ENCODE measurements around the gene PSMA7. TPM values are rescaled to one million over a fixed set of nuclear protein-coding genes. Genes with fewer than 3 reads are reported as not detected.

Gene PSMA7
- total and polyA plus RNA-seq, 2 of the 8 experiments (the other 6 are each of a cell fraction or from before 2014, with no cell fraction given) = 361 to 648 TPM

DNA sequence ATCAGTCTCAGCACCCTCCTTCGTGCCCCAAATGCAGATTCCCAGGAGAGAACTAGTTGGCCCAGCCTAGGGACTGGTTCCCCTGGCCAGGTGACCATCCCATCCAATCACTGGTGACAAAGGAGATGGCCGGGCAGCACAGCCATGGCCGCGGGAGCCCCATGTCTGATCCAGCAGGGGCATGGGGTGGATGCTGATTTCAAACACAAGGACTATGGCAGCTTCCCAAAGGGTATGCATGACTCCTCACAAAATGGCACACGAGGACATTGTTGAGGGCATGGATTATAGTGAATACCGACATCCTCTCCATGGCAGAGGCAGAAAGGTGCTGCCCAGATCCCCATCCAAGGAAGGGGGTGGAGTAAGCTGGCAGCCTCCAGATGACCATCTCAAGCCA is 30.8 kb downstream of the PSMA7 start (continued):
- TF ChIP-seq RFX5 (IDR thresholded peaks at IDR 0.05; ENCODE audit: borderline replicate concordance, low read depth, low read length) = no peak
- no peak for TF ChIP-seq CHD1 (IDR thresholded peaks at IDR 0.05; ENCODE audit: low read depth, low read length)
- no peak for TF ChIP-seq SIX5 (IDR thresholded peaks at IDR 0.05; ENCODE audit: low read depth, low read length)
- TF ChIP-seq, protein P1, sequence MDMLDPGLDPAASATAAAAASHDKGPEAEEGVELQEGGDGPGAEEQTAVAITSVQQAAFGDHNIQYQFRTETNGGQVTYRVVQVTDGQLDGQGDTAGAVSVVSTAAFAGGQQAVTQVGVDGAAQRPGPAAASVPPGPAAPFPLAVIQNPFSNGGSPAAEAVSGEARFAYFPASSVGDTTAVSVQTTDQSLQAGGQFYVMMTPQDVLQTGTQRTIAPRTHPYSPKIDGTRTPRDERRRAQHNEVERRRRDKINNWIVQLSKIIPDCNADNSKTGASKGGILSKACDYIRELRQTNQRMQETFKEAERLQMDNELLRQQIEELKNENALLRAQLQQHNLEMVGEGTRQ (IDR thresholded peaks at IDR 0.05; ENCODE audit: low read length) = no peak
- no peak for TF ChIP-seq SIN3A (conservative IDR thresholded peaks at IDR 0.05 in 1 of 2, IDR thresholded peaks at IDR 0.05 in 1 of 2; ENCODE audit: low read depth in 1 of 2, low read length in 2 of 2)
- TF ChIP-seq POLR2AphosphoS5 (IDR thresholded peaks at IDR 0.05; ENCODE audit: low read depth, low read length) = no peak
- no peak for TF ChIP-seq E2F6 (IDR thresholded peaks at IDR 0.05)
- no peak for TF ChIP-seq MAFK (IDR thresholded peaks at IDR 0.05; ENCODE audit: low read depth, low read length)
- no peak for TF ChIP-seq ZNF274 (IDR thresholded peaks at IDR 0.05; ENCODE audit: borderline replicate concordance, extremely low read depth, low read length)
- TF ChIP-seq CBX8 (IDR thresholded peaks at IDR 0.05; ENCODE audit: borderline replicate concordance, low read depth, low read length) = no peak
